Parathyroid adenoma (tissue), 2 donors: ENCODE measurements around the gene SLC25A33.

Experiments used
- H2AFZ ChIP-seq: fragments of 300-600 bp; sonication (generic); one replicate; pipeline ENCODE4 v1.7.0; 2017; ENCODE audit warnings: antibody characterized with exemption, mild to moderate bottlenecking
- H3K27ac ChIP-seq: fragments of 300-600 bp; sonication (generic); one replicate; pipeline ENCODE4 v1.7.0; 2017
- H3K27me3 ChIP-seq: fragments of 300-600 bp; sonication (generic); one replicate; pipeline ENCODE4 v1.7.0; 2017; ENCODE audit warnings: low read length; ENCODE audit not compliant: control insufficient read depth, insufficient read depth
- H3K36me3 ChIP-seq: fragments of 300-600 bp; sonication (generic); one replicate; pipeline ENCODE4 v1.7.0; 2017; ENCODE audit warnings: low read length; ENCODE audit not compliant: control insufficient read depth, insufficient read depth
- H3K4me1 ChIP-seq: fragments of 300-600 bp; sonication (generic); one replicate; pipeline ENCODE4 v1.7.0; 2017; ENCODE audit warnings: control low read depth
- H3K4me2 ChIP-seq: fragments of 300-600 bp; sonication (generic); one replicate; pipeline ENCODE4 v1.7.0; 2017; ENCODE audit warnings: low read length
- H3K4me3 ChIP-seq: fragments of 300-600 bp; sonication (generic); one replicate; pipeline ENCODE4 v1.7.0; 2017; ENCODE audit warnings: low read depth, low read length
- H3K79me2 ChIP-seq: fragments of 300-600 bp; sonication (generic); one replicate; pipeline ENCODE4 v1.7.0; 2017; ENCODE audit warnings: control low read depth
- H3K9ac ChIP-seq: fragments of 300-600 bp; sonication (generic); one replicate; pipeline ENCODE4 v1.7.0; 2017; ENCODE audit warnings: mild to moderate bottlenecking
- H3K9me3 ChIP-seq: fragments of 300-600 bp; sonication (generic); one replicate; pipeline ENCODE4 v1.7.0; 2017; ENCODE audit warnings: low read length; ENCODE audit not compliant: control insufficient read depth
- TF ChIP-seq, protein P1 (sequence below): fragments of 300-600 bp; sonication (generic); IDR thresholded peaks from one replicate; pipeline ENCODE4 v1.7.0; 2017; ENCODE audit warnings: antibody characterized with exemption, mild to moderate bottlenecking
- donor health status: primary hyperparathyroidism.

SLC25A33 gene, protein sequence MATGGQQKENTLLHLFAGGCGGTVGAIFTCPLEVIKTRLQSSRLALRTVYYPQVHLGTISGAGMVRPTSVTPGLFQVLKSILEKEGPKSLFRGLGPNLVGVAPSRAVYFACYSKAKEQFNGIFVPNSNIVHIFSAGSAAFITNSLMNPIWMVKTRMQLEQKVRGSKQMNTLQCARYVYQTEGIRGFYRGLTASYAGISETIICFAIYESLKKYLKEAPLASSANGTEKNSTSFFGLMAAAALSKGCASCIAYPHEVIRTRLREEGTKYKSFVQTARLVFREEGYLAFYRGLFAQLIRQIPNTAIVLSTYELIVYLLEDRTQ

DNA sequence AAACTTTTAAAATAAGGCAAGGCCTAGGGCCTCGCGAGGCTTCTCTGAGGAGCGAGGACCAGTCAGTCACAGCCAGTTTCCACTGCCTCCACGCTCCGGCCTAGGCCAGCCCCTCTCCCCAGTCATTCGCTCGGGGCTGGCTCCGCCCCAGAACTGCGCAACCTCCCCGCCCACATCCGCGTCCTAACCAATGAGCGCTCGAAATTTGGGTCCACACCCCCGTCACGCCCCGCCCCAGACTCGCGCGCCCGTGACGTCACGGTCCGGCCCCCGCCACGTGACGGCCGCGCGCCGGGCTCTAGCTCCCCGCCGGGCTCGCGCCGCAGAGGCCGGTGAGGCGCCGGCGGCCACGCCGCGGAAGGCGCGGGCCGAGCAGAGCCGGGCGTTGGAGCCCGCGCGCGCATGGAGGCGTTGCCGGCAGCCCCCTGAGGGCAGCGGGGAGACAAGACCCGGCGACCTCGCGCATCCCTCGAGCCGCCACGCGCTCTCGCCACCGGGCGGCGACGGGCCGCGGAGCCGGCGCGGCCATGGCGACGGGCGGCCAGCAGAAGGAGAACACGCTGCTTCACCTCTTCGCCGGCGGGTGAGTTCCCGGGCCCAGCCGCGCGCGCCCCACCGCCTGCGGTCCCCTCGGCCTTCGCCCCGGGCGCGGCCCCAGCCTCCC lies at the start of gene SLC25A33:
Gene SLC25A33 (plus strand): TSS at position 301 of the 664 bp plus-strand sequence. CDS start 227 bp downstream, at position 528.
- peak within 1 kb of the TSS; percentile 56 for H3K4me2 ChIP-seq
- no peaks in the 10 kb centered on the region for H3K27me3 ChIP-seq
- no peaks in the 10 kb centered on the region for H3K4me1 ChIP-seq
- H3K9me3 ChIP-seq: no peaks in the 10 kb centered on the region
- peaks cover 8% of the 10 kb centered on the region for H3K79me2 ChIP-seq
- H3K27ac ChIP-seq: peak within 1 kb of the TSS; percentile 67
- TF ChIP-seq, protein P1, sequence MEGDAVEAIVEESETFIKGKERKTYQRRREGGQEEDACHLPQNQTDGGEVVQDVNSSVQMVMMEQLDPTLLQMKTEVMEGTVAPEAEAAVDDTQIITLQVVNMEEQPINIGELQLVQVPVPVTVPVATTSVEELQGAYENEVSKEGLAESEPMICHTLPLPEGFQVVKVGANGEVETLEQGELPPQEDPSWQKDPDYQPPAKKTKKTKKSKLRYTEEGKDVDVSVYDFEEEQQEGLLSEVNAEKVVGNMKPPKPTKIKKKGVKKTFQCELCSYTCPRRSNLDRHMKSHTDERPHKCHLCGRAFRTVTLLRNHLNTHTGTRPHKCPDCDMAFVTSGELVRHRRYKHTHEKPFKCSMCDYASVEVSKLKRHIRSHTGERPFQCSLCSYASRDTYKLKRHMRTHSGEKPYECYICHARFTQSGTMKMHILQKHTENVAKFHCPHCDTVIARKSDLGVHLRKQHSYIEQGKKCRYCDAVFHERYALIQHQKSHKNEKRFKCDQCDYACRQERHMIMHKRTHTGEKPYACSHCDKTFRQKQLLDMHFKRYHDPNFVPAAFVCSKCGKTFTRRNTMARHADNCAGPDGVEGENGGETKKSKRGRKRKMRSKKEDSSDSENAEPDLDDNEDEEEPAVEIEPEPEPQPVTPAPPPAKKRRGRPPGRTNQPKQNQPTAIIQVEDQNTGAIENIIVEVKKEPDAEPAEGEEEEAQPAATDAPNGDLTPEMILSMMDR: no peak
- H2AFZ ChIP-seq: peak within 1 kb of the TSS; percentile 70
- no peak within 1 kb of the TSS for H3K9ac ChIP-seq
- peak within 1 kb of the TSS; percentile 68 for H3K4me3 ChIP-seq
- H3K36me3 ChIP-seq: no peaks in the 10 kb centered on the region

DNA sequence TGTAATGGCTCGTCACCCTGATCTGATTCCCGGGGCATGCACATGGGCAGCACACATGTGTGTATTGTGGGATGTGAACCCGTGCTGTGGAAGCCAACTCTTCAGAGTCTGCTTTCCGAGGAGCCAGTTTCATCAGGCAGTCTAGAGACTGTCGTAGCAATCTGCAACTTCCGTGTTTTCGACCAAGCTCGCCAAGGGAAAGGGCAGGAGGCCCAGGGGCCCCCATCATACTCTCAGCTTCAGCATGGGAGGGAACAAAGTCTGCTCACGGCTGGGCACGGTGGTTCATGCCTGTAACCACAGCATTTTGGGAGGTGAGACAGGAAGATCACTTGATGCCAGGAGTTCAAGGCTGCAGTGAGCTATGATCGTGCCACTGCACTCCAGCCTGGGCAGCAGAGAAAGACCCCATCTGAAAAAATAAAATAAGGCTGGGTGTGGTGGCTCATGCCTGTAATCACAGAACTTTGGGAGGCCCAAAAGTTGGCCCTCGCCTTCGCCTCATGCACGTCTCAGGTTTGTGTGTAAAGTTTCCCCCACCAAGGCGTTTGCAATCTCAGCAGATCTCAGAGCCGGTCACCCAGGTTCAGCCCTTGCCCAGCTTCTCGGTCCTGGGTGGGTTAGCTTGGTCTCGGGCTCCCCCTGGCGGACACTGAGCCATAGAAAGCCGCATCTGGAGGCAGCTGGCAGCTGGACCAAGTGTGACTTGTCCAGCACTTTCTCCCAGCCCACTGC lies 48.5 kb upstream of the SLC25A33 start:
- H3K4me2 ChIP-seq: no peak overlapping the region
- H3K27ac ChIP-seq: no peak overlapping the region
- H3K9ac ChIP-seq: no peak overlapping the region
- H3K4me3 ChIP-seq: no peak overlapping the region
- no peaks in the 10 kb centered on the region for H3K4me1 ChIP-seq
- H2AFZ ChIP-seq: no peak overlapping the region
- H3K9me3 ChIP-seq: no peaks in the 10 kb centered on the region
- no peaks in the 10 kb centered on the region for H3K79me2 ChIP-seq
- TF ChIP-seq, protein P1: peak; percentile 76
- no peaks in the 10 kb centered on the region for H3K27me3 ChIP-seq
- H3K36me3 ChIP-seq: no peaks in the 10 kb centered on the region

GRCh38 chr1:9493326-9493725 lies 45.9 kb upstream of the SLC25A33 start:
- Histone ChIP-seq H3K9ac (no peak overlapping the region), H3K27ac (no peak overlapping the region), H2AFZ (no peak overlapping the region), H3K4me3 (no peak overlapping the region), H3K27me3 (no peaks in the 10 kb centered on the region), H3K79me2 (no peaks in the 10 kb centered on the region), H3K9me3 (no peaks in the 10 kb centered on the region), H3K4me2 (no peak overlapping the region), H3K4me1 (no peaks in the 10 kb centered on the region), H3K36me3 (no peaks in the 10 kb centered on the region)
- TF ChIP-seq, protein P1: no peak

- Histone ChIP-seq H3K4me3 (no peak overlapping the region), H3K9ac (no peak overlapping the region)
These were observed 44.1 kb upstream of the SLC25A33 start for GRCh38 chr1:9494936-9495758.

More at GRCh38 chr1:9494936-9495758, 44.1 kb upstream of the SLC25A33 start:
- no peaks in the 10 kb centered on the region for H3K36me3 ChIP-seq
- H3K4me2 ChIP-seq: peak overlapping the region; percentile 57
- no peaks in the 10 kb centered on the region for H3K9me3 ChIP-seq
- TF ChIP-seq, protein P1: peak; percentile 83
- no peaks in the 10 kb centered on the region for H3K79me2 ChIP-seq
- H2AFZ ChIP-seq: peak overlapping the region; percentile 25
- no peaks in the 10 kb centered on the region for H3K27me3 ChIP-seq
- no peaks in the 10 kb centered on the region for H3K4me1 ChIP-seq
- no peak overlapping the region for H3K27ac ChIP-seq
